HG03103 (cell line): ENCODE results near the gene APOC3.
A peak's percentile ranks its signal among the peaks of the same experiment; 100 is the strongest.
"Not testable (repeated sequence)": the region's sequence is repeated elsewhere in the genome, so short reads cannot be mapped to it uniquely, and the experiment has no call there.

Source experiments
- ATAC-seq: cut with Tn5 transposase; IDR thresholded peaks from one replicate; pipeline ENCODE4 v1.9.1; 2021; ENCODE audit warnings: low read depth; ENCODE audit not compliant: unreplicated experiment

Gene APOC3

DNA sequence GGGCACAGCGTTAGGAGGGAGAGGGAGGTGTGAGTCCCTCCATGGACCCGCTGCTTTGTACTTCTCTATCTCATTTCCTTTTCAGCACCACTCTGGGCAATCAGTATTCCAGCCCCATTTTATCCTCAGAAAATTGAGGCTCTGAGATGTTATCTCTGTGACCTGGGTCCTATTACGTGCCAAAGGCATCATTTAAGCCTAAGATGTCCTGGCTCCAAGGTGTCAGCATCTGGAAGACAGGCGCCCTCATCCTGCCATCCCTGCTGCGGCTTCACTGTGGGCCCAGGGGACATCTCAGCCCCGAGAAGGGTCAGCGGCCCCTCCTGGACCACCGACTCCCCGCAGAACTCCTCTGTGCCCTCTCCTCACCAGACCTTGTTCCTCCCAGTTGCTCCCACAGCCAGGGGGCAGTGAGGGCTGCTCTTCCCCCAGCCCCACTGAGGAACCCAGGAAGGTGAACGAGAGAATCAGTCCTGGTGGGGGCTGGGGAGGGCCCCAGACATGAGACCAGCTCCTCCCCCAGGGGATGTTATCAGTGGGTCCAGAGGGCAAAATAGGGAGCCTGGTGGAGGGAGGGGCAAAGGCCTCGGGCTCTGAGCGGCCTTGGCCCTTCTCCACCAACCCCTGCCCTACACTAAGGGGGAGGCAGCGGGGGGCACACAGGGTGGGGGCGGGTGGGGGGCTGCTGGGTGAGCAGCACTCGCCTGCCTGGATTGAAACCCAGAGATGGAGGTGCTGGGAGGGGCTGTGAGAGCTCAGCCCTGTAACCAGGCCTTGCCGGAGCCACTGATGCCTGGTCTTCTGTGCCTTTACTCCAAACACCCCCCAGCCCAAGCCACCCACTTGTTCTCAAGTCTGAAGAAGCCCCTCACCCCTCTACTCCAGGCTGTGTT, 829 bp upstream of the APOC3 start:
- no peak for ATAC-seq

DNA sequence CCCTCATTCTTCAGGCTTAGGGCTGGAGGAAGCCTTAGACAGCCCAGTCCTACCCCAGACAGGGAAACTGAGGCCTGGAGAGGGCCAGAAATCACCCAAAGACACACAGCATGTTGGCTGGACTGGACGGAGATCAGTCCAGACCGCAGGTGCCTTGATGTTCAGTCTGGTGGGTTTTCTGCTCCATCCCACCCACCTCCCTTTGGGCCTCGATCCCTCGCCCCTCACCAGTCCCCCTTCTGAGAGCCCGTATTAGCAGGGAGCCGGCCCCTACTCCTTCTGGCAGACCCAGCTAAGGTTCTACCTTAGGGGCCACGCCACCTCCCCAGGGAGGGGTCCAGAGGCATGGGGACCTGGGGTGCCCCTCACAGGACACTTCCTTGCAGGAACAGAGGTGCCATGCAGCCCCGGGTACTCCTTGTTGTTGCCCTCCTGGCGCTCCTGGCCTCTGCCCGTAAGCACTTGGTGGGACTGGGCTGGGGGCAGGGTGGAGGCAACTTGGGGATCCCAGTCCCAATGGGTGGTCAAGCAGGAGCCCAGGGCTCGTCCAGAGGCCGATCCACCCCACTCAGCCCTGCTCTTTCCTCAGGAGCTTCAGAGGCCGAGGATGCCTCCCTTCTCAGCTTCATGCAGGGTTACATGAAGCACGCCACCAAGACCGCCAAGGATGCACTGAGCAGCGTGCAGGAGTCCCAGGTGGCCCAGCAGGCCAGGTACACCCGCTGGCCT, 641 bp downstream of the APOC3 start:
- ATAC-seq: no peak

DNA sequence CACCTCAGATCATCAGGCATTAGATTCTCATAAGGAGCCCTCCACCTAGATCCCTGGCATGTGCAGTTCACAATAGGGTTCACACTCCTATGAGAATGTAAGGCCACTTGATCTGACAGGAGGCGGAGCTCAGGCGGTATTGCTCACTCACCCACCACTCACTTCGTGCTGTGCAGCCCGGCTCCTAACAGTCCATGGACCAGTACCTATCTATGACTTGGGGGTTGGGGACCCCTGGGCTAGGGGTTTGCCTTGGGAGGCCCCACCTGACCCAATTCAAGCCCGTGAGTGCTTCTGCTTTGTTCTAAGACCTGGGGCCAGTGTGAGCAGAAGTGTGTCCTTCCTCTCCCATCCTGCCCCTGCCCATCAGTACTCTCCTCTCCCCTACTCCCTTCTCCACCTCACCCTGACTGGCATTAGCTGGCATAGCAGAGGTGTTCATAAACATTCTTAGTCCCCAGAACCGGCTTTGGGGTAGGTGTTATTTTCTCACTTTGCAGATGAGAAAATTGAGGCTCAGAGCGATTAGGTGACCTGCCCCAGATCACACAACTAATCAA, 2.2 kb downstream of the APOC3 start:
- ATAC-seq: no peak

DNA sequence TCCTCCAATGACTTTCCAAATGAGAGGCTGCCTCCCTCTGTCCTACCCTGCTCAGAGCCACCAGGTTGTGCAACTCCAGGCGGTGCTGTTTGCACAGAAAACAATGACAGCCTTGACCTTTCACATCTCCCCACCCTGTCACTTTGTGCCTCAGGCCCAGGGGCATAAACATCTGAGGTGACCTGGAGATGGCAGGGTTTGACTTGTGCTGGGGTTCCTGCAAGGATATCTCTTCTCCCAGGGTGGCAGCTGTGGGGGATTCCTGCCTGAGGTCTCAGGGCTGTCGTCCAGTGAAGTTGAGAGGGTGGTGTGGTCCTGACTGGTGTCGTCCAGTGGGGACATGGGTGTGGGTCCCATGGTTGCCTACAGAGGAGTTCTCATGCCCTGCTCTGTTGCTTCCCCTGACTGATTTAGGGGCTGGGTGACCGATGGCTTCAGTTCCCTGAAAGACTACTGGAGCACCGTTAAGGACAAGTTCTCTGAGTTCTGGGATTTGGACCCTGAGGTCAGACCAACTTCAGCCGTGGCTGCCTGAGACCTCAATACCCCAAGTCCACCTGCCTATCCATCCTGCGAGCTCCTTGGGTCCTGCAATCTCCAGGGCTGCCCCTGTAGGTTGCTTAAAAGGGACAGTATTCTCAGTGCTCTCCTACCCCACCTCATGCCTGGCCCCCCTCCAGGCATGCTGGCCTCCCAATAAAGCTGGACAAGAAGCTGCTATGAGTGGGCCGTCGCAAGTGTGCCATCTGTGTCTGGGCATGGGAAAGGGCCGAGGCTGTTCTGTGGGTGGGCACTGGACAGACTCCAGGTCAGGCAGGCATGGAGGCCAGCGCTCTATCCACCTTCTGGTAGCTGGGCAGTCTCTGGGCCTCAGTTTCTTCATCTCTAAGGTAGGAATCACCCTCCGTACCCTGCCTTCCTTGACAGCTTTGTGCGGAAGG, 2.9 kb downstream of the APOC3 start:
- ATAC-seq: no peak

DNA sequence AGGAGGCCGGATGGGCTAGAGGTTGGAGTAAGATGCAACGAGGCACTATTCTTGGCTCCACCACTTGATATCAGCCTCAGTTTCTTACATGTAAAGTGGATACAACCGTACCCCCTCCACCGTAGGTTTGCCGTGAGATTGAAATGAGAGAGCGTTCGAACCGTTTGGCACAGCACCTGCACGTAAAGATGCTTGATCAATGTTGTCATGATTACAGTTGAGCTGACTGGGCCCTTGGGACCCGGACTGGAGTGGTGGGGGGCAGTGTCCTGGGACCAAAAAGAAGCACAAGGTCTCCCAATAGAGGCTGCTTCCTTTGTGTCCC, 3.7 kb downstream of the APOC3 start:
- ATAC-seq: no peak

DNA sequence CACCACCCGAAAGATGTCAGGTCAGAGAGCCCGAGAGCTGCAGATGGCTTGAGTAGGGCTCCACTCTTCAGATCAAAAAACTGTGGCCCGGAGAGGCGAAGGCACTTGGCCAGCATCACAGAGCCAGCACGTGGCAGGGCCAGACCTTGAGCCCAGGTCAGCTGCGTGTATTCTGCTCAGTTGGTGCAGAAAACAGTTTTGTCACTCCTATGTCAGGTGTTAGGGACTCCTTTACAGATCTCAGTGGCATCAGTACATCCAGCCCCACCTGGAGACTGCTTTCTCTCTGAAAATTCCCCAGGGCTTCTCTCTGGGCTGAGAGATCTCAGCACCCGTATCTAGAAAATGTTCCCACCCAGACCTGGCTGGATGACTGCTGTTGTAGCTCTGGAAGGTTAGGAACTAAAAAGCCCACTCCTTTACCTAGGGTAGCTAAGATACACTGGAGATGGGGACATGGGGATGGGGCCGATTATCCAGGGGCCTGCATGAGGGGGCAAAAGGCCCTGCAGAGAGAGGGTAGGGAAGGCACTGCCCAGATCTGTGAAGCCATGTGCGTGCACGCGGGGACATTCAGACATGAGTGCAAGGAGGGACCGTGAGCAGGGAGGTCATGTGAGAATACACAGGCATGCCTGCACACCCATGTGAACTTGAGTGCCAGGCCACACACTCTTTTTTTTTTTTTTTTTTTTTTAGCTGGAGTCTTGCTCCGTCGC, 4.3 kb downstream of the APOC3 start:
- no peak for ATAC-seq

DNA sequence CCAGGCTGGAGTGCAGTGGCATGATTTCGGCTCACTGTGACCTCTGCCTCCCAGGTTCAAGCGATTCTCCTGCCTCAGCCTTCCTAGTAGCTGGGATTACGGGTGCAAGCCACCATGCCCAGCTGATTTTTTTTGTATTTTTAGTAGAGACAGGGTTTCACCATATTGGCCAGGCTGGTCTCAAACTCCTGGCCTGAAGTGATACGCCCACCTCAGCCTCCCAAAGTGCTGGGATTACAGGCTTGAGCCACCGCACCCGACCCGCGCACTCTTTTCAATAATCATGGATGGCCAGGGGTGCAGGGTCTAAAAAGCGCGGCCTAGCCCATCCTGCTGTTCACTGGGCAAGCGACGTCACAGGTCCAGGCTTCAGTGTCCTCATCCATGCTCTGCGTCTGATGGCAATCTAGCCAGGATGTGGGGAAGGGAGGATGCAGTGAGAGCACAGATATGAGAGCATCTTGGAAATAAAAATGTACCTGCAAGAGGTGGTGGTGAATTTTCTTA, 4.9 kb downstream of the APOC3 start:
- ATAC-seq: not testable (repeated sequence)

DNA sequence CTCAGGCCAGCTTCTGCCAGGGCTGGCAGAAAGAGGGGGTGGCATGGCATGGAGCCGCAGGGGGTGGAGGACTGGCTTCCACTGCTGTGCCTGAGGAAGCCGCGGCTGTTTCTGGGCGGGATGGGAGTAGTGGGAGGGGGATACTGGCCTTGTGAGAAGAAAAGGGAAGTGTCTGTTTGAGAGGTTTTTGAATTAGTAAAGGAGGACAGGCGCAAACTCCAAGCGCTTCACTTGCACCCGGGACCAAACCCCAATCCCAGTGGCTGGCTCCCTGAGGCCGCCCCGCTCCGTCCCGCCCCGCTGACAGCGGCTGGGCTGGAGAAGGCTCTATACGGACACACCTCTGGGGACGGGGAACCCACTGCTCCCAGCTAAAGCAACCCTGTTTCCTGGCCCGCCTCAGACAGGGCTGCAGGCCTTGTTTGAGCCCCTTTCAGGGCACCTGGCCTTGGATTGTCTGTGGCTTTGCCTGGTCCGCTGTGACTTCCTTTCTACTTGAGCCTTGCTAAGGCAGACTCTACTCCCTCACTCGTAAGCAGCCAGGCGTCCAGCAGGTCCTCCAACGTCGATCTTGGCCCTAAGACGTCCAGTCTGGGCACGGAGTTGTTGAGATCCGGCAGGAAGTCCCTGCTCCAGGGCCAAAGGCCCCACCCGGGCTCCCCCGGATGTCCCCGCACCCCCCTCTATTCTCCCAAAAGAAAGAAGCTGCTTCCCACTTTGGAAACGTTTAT, 5.5 kb downstream of the APOC3 start:
- ATAC-seq: peak; percentile 10

DNA sequence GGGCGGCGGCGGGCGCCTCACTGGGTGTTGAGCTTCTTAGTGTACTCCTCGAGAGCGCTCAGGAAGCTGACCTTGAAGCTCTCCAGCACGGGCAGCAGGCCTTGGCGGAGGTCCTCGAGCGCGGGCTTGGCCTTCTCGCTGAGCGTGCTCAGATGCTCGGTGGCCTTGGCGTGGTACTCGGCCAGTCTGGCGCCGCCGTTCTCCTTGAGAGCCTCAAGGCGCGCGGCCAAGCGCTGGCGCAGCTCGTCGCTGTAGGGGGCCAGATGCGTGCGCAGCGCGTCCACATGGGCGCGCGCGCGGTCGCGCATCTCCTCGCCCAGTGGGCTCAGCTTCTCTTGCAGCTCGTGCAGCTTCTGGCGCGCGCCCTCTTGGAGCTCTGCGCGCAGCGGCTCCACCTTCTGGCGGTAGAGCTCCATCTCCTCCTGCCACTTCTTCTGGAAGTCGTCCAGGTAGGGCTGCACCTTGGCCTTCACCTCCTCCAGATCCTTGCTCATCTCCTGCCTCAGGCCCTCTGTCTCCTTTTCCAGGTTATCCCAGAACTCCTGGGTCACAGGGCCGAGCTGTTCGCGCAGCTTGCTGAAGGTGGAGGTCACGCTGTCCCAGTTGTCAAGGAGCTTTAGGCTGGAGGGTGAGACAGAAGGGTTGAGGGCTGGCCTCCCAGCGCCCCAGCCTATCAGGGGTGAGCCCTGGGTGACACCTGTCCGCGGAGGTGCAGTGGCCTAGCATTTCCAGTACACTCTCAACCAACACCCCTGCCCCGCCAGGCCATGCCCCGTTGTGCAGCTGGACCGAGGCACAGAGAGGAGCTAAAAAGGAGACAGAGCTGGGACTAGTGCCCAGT, 6.3 kb downstream of the APOC3 start:
- ATAC-seq: peak; percentile 57

DNA sequence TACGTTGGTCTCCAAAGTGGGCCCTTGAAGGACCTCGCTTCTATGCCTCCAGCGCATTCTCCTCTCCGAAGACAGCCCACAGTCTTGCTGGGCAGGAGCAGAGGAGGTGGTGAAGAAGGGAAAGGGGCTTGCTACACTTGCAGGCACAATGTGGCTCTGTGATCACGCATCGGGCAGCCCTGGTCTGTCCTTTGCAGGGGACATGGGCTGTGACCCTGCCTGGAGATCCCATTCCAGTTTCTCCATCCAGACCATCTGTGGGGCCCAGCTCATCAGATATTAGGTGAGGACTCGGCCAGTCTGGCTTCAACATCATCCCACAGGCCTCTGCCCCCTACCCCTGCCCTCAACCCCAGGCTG, 6.9 kb downstream of the APOC3 start:
- ATAC-seq: no peak

DNA sequence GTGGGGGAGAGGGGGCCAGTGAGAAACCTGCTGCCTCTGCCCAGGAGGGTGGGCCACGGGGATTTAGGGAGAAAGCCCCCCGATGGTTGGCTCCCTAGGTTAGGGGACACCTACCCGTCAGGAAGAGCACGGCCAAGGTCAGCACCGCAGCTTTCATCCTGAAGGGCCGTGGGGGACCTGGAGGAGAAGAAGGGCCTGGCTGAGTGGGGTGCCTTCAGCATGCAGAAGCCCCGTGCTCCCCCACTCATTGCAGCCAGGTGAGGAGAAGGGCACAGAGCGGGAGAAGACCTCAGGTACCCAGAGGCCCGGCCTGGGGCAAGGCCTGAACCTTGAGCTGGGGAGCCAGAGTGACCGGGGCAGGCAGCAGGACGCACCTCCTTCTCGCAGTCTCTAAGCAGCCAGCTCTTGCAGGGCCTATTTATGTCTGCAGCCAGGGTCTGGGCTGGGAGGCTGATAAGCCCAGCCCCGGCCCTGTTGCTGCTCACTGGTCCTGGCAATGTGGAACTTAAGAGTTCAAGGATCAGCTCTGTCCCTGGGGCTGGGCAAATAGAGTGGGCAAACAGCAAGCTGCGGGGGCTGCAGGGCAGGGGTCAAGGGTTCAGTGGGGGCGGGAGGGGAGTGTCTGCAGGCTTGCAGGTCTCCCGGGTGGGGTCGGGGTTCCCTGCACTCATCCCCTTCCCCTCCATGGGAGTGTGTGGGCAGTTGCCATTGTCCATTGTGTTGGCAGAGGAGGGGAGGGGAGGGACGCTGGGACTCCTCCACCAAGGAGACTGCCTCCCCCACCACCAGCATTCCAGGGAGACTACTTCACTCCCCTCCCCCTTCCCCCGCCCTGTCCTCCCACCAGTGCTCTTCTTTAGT, 7.8 kb downstream of the APOC3 start, which contains the start of gene APOA1:
TSS of gene APOA1 (minus strand) at position 392 of the 861 bp plus-strand sequence. CDS start at position 157, 235 bp downstream.
- no peak for ATAC-seq

DNA sequence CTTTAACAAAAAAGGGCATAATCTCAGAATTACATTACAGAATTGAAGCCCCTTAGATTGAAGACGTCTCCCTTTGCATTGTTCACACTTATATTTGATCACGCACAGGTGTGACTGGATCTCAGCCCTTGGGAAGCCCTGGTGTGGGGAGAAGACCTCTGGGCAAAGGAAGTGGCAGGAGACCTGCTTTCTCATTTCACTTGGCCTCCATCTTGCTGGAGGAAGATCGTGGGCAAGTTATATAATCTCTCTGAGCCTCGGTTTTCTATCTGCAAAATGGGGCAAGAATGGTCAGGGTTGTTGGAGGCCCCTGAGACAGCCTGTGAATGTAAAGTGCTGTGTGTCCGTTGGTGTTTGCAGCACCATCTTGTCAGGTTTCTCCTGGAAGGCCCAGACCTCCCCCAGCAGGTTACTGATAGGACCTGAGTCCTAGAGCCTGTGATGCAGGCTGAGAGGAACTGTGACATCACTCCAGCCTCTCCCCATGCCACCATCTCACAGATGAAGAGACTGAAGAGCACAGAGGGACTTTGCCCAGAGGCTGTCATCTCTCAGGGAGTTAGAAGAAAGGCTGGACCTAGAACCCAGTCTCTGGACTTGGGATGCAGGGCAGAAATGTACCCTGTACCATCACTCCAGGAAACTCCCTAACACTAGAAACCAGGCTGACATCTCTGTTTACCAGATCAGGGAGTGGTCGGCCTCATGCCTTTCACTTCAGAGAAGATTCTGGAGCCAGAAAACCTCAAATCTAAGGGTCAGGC, 8.8 kb downstream of the APOC3 start:
- no peak for ATAC-seq

DNA sequence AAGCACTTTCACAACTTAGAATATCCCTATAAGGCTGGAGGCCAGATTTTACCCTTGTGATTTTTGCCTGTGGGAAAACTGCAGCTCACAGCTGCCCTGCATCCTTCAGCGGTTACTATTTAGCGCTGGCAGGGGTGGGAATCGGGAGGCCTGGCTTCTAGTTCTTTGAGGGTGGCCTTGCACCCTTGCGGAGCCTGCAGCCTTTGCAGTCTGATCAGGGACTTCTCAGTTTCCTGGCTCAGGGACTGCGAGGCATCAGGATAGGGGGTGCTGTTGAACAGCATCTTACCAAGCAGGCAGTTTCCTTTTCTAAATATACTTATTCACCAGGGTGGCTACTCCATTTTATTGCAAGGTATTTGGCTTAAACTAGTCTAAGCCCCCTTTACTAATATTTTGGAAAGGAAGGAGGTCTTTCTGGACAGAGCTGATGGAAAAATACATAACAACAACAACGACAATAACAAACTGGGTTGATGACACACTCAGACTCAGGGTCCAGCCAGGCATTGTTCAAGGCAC, 10.6 kb downstream of the APOC3 start:
- no peak for ATAC-seq

DNA sequence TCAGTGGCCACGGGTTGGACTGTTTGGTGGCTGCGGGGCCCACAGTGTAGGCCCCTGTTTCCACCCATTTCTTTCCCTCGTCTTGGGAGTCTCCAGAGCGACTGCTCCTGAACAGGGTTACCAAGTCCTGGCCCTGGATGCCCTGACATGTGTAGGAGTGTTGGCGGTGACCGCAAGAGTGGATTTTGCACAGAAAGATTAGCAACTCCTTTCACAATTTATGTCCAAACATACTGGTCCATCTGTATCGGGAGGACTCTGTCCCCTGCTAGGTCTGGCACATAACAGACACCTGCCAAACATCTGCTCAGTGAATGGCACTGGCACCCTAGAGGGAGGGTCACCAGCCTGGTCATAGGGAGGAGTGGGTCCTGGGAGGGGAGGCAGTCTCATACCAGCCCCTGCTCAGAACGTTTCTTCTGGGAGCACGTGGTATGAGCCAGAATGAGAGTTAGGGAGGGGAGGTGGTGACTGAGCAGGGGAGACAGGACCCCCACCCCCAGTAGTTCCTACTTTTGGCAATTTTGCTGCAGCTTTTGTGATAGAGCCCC, 11.1 kb downstream of the APOC3 start:
- no peak for ATAC-seq

DNA sequence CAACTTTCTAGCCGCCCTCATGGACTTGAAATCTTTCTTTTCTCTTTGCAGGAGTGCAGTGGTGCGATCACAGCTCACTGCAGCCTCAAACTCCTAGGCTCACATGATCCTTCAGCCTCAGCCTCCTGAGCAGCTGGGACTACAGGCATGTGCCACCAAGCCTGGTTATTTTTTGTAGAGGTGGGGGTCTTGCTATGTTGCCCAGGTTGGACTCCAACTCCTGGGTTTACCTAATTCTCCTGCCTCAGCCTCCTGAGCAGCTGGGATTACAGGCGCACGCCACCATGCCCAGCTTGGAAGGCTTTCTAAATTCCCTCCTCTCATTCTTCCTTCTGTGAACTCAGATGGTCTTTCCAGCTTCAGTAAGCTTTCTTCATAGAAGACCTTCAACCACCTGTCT, 12.4 kb downstream of the APOC3 start:
- no peak for ATAC-seq

DNA sequence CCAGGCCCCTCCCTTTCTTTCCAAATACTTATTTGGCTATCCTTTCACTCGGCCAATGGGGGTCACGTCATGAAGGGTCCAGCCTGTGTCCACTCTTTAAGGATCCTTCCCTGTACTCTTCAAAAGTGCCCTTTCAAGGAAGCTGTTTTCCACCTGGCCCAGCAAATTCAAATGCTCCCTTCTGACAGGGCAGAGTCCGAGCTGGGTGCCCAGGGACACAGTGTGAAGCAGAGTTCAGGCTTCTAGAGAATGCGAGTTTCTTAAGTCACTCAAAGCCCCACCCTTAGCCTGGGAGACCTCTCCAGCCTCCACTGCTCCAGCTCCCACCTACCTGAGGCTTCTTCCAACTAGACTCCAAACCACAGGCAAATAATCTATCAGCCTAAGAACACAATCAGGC, 13.2 kb downstream of the APOC3 start:
- no peak for ATAC-seq
